ENCODE results near the gene TAF15. TPM values are rescaled to one million over a fixed set of nuclear protein-coding genes. Genes with fewer than 3 reads are reported as not detected.

The TAF15 gene
- total and polyA plus RNA-seq, 7 experiments from 2014 or later, result 27.8 to 281 (median 193) TPM

GRCh38 chr17:35865412-35866340, 56.4 kb downstream of the TAF15 start:
- no peak for ATAC-seq
- H3K27me3 Mint-ChIP-seq, result no peaks in the 10 kb centered on the region
- H3K27ac Mint-ChIP-seq, result peak overlapping the region in 1 of 9 donors; percentile 25
- DNase-seq, result no peak
- no peaks in the 10 kb centered on the region for H3K27me3 ChIP-seq (ENCODE audit: control insufficient read depth in 2 of 2, insufficient read depth in 2 of 2, low read length in 2 of 2)
- H3K27ac ChIP-seq (ENCODE audit: low read depth, low read length), result no peak overlapping the region
- H3K9me3 ChIP-seq (ENCODE audit: control insufficient read depth in 2 of 3, low read length in 3 of 3), result no peaks in the 10 kb centered on the region
- intact Hi-C loops (cut with micrococcal nuclease), result no loop called here
- no peaks in the 10 kb centered on the region for H3K9me3 Mint-ChIP-seq
- H3K4me3 ChIP-seq (ENCODE audit: low read length), result no peak overlapping the region
- H3K4me1 ChIP-seq (ENCODE audit: control insufficient read depth in 2 of 2, insufficient read depth in 2 of 2, low read length in 2 of 2), result no peaks in the 10 kb centered on the region
- POLR2A ChIA-PET, result no interaction called here
- no peaks in the 10 kb centered on the region for H3K36me3 ChIP-seq (ENCODE audit: control insufficient read depth in 2 of 3, insufficient read depth in 3 of 3, low read length in 3 of 3)
- H3K4me1 Mint-ChIP-seq, result peaks cover 0 to 25% (median under 1%) of the 10 kb centered on the region in 7 donors
- H3K36me3 Mint-ChIP-seq, result peaks cover 0 to 24% (median 12%) of the 10 kb centered on the region in 5 donors
- no peak overlapping the region for H3K4me3 Mint-ChIP-seq
- CTCF ChIA-PET, result no interaction called here

DNA sequence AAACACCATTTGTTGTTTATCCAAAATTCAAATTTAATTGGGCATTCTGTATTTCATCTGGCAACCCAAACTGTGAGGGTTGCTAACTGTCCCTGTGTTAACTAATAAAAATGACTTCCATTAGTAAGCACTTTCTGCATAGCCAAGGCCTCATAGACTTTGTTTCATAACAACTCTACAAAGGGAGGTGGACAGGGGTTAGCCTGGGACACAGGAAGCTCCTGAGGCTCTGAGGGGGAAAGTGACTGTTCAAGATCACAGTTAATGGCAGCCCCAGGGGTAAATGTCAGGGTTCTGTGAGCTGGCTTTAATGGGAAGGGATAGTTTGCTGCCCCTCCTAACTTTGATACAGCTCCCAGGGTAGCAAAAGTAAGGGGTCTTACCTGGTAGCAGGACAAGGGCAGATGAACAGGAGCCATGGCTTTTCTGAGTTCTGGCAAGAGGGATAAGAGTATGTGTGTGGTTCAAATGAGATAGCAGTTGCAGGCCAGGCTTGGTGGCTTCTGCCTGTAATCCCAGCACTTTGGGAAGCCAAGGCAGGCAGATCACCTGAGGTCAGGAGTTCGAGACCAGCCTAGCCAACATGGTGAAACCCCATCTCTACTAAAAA, 57.2 kb downstream of the TAF15 start:
- intact Hi-C loops (cut with micrococcal nuclease), result no loop called here
- POLR2A ChIA-PET, result no interaction called here
- Mint-ChIP-seq H3K27ac (no peak overlapping the region), H3K27me3 (no peaks in the 10 kb centered on the region), H3K4me3 (no peak overlapping the region), H3K36me3 (peaks cover 0 to 26% (median 8%) of the 10 kb centered on the region in 5 donors), H3K9me3 (no peaks in the 10 kb centered on the region), H3K4me1 (peaks cover 7 to 31% (median 8%) of the 10 kb centered on the region in 7 donors)
- DNase-seq (no peak), ATAC-seq (no peak)
- Histone ChIP-seq H3K4me3 (ENCODE audit: low read length) (no peak overlapping the region), H3K9me3 (ENCODE audit: control insufficient read depth in 2 of 3, low read length in 3 of 3) (no peaks in the 10 kb centered on the region), H3K4me1 (ENCODE audit: control insufficient read depth in 2 of 2, insufficient read depth in 2 of 2, low read length in 2 of 2) (peaks cover 0 to 4% of the 10 kb centered on the region in 2 donors), H3K27me3 (ENCODE audit: control insufficient read depth in 2 of 2, insufficient read depth in 2 of 2, low read length in 2 of 2) (no peaks in the 10 kb centered on the region), H3K27ac (ENCODE audit: low read depth, low read length) (no peak overlapping the region), H3K36me3 (ENCODE audit: control insufficient read depth in 2 of 3, insufficient read depth in 3 of 3, low read length in 3 of 3) (peaks cover 0 to 3% (median 0%) of the 10 kb centered on the region in 3 experiments)
- CTCF ChIA-PET, result no interaction called here

- no peaks in the 10 kb centered on the region for H3K27me3 Mint-ChIP-seq
- no peaks in the 10 kb centered on the region for H3K9me3 Mint-ChIP-seq
- peaks cover 0 to 10% (median 0%) of the 10 kb centered on the region in 3 experiments for H3K36me3 ChIP-seq (ENCODE audit: control insufficient read depth in 2 of 3, insufficient read depth in 3 of 3, low read length in 3 of 3)
- H3K27me3 ChIP-seq (ENCODE audit: control insufficient read depth in 2 of 2, insufficient read depth in 2 of 2, low read length in 2 of 2), result no peaks in the 10 kb centered on the region
- H3K4me3 ChIP-seq (ENCODE audit: low read length), result no peak overlapping the region
- H3K36me3 Mint-ChIP-seq, result peaks cover 0 to 29% (median 8%) of the 10 kb centered on the region in 5 donors
- POLR2A ChIA-PET, result no interaction called here
- H3K27ac Mint-ChIP-seq, result peak overlapping the region in 1 of 9 donors; percentile 56
- ATAC-seq, result no peak
- H3K27ac ChIP-seq (ENCODE audit: low read depth, low read length), result no peak overlapping the region
- peaks cover 0 to 4% of the 10 kb centered on the region in 2 donors for H3K4me1 ChIP-seq (ENCODE audit: control insufficient read depth in 2 of 2, insufficient read depth in 2 of 2, low read length in 2 of 2)
- H3K4me1 Mint-ChIP-seq, result peaks cover 12 to 39% (median 14%) of the 10 kb centered on the region in 7 donors
- intact Hi-C loops (cut with micrococcal nuclease), result no loop called here
- no peaks in the 10 kb centered on the region for H3K9me3 ChIP-seq (ENCODE audit: control insufficient read depth in 2 of 3, low read length in 3 of 3)
- CTCF ChIA-PET, result no interaction called here
- DNase-seq, result no peak
- no peak overlapping the region for H3K4me3 Mint-ChIP-seq
Observed at GRCh38 chr17:35867574-35867973, 58.3 kb downstream of the TAF15 start.

- Mint-ChIP-seq H3K9me3 (no peaks in the 10 kb centered on the region), H3K4me1 (peaks cover 12 to 40% (median 14%) of the 10 kb centered on the region in 7 donors), H3K27me3 (no peaks in the 10 kb centered on the region), H3K36me3 (peaks cover 0 to 26% (median 0%) of the 10 kb centered on the region in 5 donors), H3K27ac (peak within 1 kb of the TSS in 3 of 9 donors; percentile 5 to 56 (median 41)), H3K4me3 (no peak within 1 kb of the TSS)
- intact Hi-C loops (cut with micrococcal nuclease), result no loop called here
- Histone ChIP-seq H3K27me3 (ENCODE audit: control insufficient read depth in 2 of 2, insufficient read depth in 2 of 2, low read length in 2 of 2) (no peaks in the 10 kb centered on the region), H3K27ac (ENCODE audit: low read depth, low read length) (no peak within 1 kb of the TSS), H3K9me3 (ENCODE audit: control insufficient read depth in 2 of 3, low read length in 3 of 3) (no peaks in the 10 kb centered on the region), H3K36me3 (ENCODE audit: control insufficient read depth in 2 of 3, insufficient read depth in 3 of 3, low read length in 3 of 3) (peaks cover 0 to 16% (median 0%) of the 10 kb centered on the region in 3 experiments), H3K4me1 (ENCODE audit: control insufficient read depth in 2 of 2, insufficient read depth in 2 of 2, low read length in 2 of 2) (peaks cover 4% of the 10 kb centered on the region in 2 donors), H3K4me3 (ENCODE audit: low read length) (no peak within 1 kb of the TSS)
- ATAC-seq, result no peak
- ChIA-PET CTCF (no interaction called here), POLR2A (no interaction called here)
- DNase-seq, result no peak
Observed at GRCh38 chr17:35868737-35869136, 59.5 kb downstream of the TAF15 start, which contains the start of gene HEATR9. Gene HEATR9 (minus strand): TSS chr17:35868891. CDS start chr17:35868742, 149 bp downstream.

DNA sequence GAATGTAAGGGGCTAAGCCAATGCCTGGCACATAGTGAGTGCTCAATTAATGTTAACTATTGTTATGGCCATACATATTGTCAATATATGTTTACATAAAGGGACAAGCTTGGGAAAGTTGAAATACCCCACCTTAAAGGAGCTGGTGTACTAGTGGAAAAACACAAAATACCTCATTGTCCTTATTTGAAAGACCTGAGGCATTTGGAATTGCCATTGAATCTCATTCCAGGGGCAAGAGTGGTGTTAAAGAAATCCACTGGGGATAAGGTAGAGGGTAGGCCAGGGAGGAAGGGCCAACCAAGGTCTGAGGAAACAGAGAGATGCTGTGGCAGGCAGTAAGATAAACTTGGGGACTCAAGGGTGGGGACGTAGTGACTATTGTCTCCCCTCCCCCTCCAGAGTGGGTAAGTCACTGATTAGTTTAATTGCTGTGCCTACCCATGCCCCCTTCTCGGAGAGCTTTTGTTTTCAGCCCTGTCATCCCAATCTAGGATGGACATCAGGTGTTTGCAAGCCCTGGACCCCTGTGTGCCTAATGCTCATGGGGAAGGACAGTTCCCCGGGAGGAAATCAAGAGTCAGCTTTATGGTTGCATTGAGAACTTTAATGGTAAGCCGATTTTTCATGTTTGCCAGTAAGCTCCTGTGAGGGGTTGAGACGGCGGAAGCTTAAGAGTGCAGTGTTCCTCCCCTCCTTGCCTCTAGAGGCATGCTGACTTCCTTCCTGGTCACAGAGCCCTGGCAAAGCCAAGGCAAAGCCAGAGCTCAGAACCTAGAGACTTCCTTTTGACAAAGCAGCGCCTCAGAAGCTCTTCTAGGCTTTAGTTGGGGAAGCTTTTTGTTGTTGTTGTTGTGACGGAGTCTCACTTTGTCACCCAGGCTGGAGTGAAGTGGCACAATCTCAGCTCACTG, 61.9 kb downstream of the TAF15 start:
- Histone ChIP-seq H3K9me3 (ENCODE audit: control insufficient read depth in 2 of 3, low read length in 3 of 3) (no peaks in the 10 kb centered on the region), H3K27ac (ENCODE audit: low read depth, low read length) (no peak overlapping the region), H3K4me3 (ENCODE audit: low read length) (no peak overlapping the region), H3K27me3 (ENCODE audit: control insufficient read depth in 2 of 2, insufficient read depth in 2 of 2, low read length in 2 of 2) (no peaks in the 10 kb centered on the region), H3K4me1 (ENCODE audit: control insufficient read depth in 2 of 2, insufficient read depth in 2 of 2, low read length in 2 of 2) (peaks cover 7 to 25% of the 10 kb centered on the region in 2 donors), H3K36me3 (ENCODE audit: control insufficient read depth in 2 of 3, insufficient read depth in 3 of 3, low read length in 3 of 3) (peaks cover 0 to 31% (median 0%) of the 10 kb centered on the region in 3 experiments)
- ChIA-PET POLR2A (interaction anchor here (0.6 kb wide), 1 partner anchor 618 kb away, joined by 3 read pairs; no protein-coding TSS in a partner anchor), CTCF (interaction anchor here (0.5 to 0.7 kb wide), 3 partner anchors 17 to 883 kb away, joined by 3 to 4 read pairs (median 3); no protein-coding TSS in a partner anchor)
- Mint-ChIP-seq H3K9me3 (no peaks in the 10 kb centered on the region), H3K36me3 (peaks cover 0 to 21% (median 0%) of the 10 kb centered on the region in 5 donors), H3K27me3 (no peaks in the 10 kb centered on the region), H3K4me1 (peaks cover 17 to 41% (median 22%) of the 10 kb centered on the region in 7 donors), H3K27ac (peak overlapping the region in 8 of 9 donors; percentile 22 to 62 (median 39)), H3K4me3 (peak overlapping the region in 4 of 10 donors; percentile 9 to 36 (median 26))
- ATAC-seq (peak; percentile 89), DNase-seq (peak in 7 of 9 donors; percentile 17 to 54 (median 47))
- intact Hi-C loops (cut with micrococcal nuclease), result no loop called here
